RWPE2 (cell line): Measurements from ENCODE around the gene PRPF18.

ENCODE experiments used
- ATAC-seq: fragments of 200-7000 bp; cut with Tn5 transposase; 3 replicates; pipeline ENCODE4 v1.9.1; 2021; ENCODE audit warnings: low read depth
- DNase-seq: peaks from one replicate; pipeline ENCODE4 v3.0.0-alpha.2; 2020; ENCODE audit warnings: low spot score
- H3K27ac ChIP-seq: fragments of 450-650 bp; 2 replicates; pipeline ENCODE4 v1.5.1; 2017; ENCODE audit warnings: mild to moderate bottlenecking; ENCODE audit not compliant: poor library complexity, severe bottlenecking
- H3K27me3 ChIP-seq: fragments of 250-450 bp; sonication (Bioruptor Pico); 2 replicates; pipeline ENCODE4 v1.5.1; 2021; ENCODE audit warnings: mild to moderate bottlenecking, moderate library complexity; ENCODE audit not compliant: insufficient read depth, poor library complexity, severe bottlenecking
- H3K36me3 ChIP-seq: fragments of 250-450 bp; sonication (Bioruptor Pico); 2 replicates; pipeline ENCODE4 v1.5.1; 2020; ENCODE audit warnings: low read depth, mild to moderate bottlenecking, moderate library complexity
- H3K4me1 ChIP-seq: fragments of 250-450 bp; sonication (Bioruptor Pico); 2 replicates; pipeline ENCODE4 v1.5.1; 2021; ENCODE audit warnings: mild to moderate bottlenecking, moderate library complexity; ENCODE audit not compliant: insufficient read depth, poor library complexity, severe bottlenecking
- H3K4me3 ChIP-seq: fragments of 250-450 bp; sonication (Bioruptor Pico); 2 replicates; pipeline ENCODE4 v1.5.1; 2021; ENCODE audit warnings: mild to moderate bottlenecking, moderate library complexity; ENCODE audit not compliant: severe bottlenecking
- H3K9me3 ChIP-seq: fragments of 250-450 bp; sonication (Bioruptor Pico); 2 replicates; pipeline ENCODE4 v1.5.1; 2021; ENCODE audit warnings: mild to moderate bottlenecking, moderate library complexity; ENCODE audit not compliant: severe bottlenecking
- TF ChIP-seq, protein P1 (sequence below): fragments of 450-650 bp; IDR thresholded peaks from one replicate; pipeline ENCODE4 v1.5.1; 2017; ENCODE audit warnings: mild to moderate bottlenecking, moderate library complexity; ENCODE audit not compliant: poor library complexity, severe bottlenecking

The PRPF18 gene

DNA sequence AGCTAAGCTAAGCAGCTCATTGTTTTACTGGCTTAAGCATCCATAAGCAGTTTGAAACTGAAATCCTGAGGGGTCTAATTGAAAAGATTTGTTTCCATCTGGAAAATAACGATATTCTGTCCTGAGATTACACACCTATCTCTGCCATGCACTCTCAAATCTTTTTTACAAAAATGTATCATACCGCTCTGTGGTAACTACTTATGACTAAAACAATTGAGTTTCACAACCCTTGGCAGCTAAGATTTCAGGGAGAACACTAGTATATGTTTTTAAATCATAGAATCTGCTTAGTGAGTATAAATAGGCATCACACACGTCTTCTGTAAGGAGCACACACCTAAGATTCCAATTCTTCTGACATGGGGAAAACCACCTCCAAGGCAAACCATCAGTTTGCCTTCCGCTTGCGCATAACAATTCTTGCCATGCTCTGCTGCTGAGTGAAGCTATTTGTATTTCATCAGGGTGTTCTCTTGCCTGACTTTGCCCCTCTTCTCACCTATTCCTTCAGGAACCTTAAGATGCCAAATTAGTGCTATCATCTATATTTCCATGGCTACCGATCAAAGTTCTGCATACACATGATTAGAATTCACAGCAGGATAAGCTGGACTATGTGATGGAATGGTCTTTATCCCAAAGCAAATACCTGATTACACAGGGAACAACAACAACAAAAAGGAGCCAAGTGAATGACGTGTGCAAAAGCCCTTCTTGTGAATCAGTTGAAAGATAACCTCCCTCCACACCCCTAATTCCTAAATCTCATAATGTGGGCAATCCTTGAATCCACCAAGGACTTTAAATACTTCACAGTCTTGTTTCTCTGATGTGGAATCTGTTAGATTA is 40.9 kb downstream of the PRPF18 start:
- Histone ChIP-seq H3K4me1 (no peaks in the 10 kb centered on the region), H3K4me3 (no peak overlapping the region), H3K9me3 (no peaks in the 10 kb centered on the region), H3K27me3 (no peaks in the 10 kb centered on the region), H3K27ac (no peak overlapping the region), H3K36me3 (peaks cover 12% of the 10 kb centered on the region)
- ATAC-seq (no peak), DNase-seq (no peak)
- TF ChIP-seq, protein P1, sequence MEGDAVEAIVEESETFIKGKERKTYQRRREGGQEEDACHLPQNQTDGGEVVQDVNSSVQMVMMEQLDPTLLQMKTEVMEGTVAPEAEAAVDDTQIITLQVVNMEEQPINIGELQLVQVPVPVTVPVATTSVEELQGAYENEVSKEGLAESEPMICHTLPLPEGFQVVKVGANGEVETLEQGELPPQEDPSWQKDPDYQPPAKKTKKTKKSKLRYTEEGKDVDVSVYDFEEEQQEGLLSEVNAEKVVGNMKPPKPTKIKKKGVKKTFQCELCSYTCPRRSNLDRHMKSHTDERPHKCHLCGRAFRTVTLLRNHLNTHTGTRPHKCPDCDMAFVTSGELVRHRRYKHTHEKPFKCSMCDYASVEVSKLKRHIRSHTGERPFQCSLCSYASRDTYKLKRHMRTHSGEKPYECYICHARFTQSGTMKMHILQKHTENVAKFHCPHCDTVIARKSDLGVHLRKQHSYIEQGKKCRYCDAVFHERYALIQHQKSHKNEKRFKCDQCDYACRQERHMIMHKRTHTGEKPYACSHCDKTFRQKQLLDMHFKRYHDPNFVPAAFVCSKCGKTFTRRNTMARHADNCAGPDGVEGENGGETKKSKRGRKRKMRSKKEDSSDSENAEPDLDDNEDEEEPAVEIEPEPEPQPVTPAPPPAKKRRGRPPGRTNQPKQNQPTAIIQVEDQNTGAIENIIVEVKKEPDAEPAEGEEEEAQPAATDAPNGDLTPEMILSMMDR = no peak

DNA sequence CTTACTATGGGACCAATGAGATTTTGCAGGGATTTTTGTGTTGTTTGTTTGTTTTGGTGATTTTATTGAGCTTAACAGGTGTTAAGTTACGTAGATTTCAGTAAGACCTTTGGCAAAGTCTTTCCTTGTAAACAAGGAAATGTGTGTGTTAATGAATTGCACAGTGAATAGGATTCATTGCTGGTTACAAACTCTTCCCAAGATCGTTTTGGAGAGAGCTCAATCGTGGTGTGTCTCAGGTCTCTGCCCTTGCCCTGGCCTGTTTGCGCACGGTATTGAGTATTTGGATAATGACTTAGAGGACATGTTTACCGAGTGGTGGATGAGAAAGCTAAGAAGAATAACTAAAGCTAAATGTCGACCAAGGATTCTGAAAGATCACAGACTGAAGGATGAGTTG is 41.9 kb downstream of the PRPF18 start:
- DNase-seq (no peak), ATAC-seq (no peak)
- Histone ChIP-seq H3K9me3 (no peaks in the 10 kb centered on the region), H3K36me3 (peaks cover 7% of the 10 kb centered on the region), H3K27me3 (no peaks in the 10 kb centered on the region), H3K27ac (no peak overlapping the region), H3K4me3 (no peak overlapping the region), H3K4me1 (no peaks in the 10 kb centered on the region)
- TF ChIP-seq, protein P1 = no peak

DNA sequence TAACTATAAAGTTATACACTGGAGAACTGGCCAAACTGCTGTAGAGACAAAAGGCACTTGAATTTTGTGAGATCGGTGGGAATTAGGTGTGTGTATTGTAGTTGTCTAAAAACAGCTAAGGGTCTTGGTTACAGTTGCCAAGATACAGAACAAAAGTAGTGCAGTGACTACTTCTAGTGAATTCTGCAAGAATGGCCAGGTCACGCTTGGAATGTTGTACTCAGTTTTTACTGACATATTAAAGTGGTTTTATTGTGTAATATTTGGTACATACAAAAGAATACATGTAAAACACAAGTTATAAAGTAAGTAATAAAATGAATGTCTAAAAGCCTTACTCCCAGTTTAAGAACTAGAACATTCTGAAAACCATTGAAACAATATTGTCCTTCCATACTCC is 42.4 kb downstream of the PRPF18 start:
- no peaks in the 10 kb centered on the region for H3K4me1 ChIP-seq
- no peak for ATAC-seq

DNA sequence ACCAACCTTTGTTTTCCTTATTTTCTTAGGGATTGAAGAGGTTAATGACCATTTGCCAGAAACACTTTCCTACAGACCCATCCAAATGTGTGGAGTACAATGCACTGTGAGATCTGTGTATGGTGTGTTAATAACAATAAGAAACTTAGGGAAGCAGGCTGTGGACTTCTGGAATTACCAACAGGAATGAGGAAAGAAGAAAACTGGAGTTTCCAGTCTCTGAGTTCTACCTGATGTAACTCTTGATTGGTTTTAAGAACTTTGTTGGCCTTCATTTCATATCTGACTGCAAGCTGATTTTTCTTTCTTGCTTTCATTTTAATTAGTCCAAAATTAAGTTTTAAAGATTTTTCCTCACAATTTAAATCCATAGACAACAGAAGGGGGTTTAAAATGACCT is 43.5 kb downstream of the PRPF18 start:
- Histone ChIP-seq H3K36me3 (peaks cover 7% of the 10 kb centered on the region), H3K9me3 (no peaks in the 10 kb centered on the region), H3K4me3 (no peak overlapping the region), H3K27me3 (no peaks in the 10 kb centered on the region), H3K27ac (no peak overlapping the region), H3K4me1 (no peaks in the 10 kb centered on the region)
- TF ChIP-seq, protein P1 = no peak
- no peak for ATAC-seq
- no peak for DNase-seq

More for the DNA sequence above, 42.4 kb downstream of the PRPF18 start:
- DNase-seq = no peak
- H3K9me3 ChIP-seq = no peaks in the 10 kb centered on the region
- no peak overlapping the region for H3K4me3 ChIP-seq
- TF ChIP-seq, protein P1 = no peak
- peaks cover 7% of the 10 kb centered on the region for H3K36me3 ChIP-seq
- no peaks in the 10 kb centered on the region for H3K27me3 ChIP-seq
- H3K27ac ChIP-seq = no peak overlapping the region

DNA sequence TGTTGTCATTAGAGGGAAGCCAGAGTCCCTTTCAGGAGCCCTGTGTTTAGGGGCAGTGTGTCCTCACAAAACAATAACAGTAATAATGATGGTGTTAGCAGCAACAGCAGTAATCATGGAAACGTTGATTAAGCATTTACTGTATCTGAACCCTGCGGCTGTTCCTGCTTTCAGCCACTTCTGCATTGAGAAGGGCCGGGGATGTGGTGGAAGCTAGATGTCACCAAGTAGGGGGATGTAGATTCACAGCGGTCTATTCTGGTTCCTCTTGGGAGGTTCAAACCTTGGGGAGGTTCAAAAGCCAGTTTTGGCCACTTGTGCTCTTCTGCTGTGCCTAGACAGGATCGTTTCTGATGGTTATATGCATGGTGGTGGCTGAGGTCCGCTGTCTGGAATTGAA is 44.8 kb downstream of the PRPF18 start:
- no peak for ATAC-seq
- TF ChIP-seq, protein P1 = no peak
- Histone ChIP-seq H3K36me3 (peaks cover 7% of the 10 kb centered on the region), H3K27ac (no peak overlapping the region), H3K4me1 (no peaks in the 10 kb centered on the region), H3K4me3 (no peak overlapping the region), H3K9me3 (no peaks in the 10 kb centered on the region), H3K27me3 (no peaks in the 10 kb centered on the region)
- no peak for DNase-seq
